GM12878 (cell line): ENCODE data around the gene SGK2. TPM values are rescaled to one million over a fixed set of nuclear protein-coding genes. Genes with fewer than 3 reads are reported as not detected.

Source experiments
- ATF2 ChIP-seq: IDR thresholded peaks from 2 replicates; pipeline ENCODE4 v1.6.1; 2012; ENCODE audit warnings: low read length, inconsistent platforms
- ATF7 ChIP-seq: fragments of 450-650 bp; IDR thresholded peaks from 2 replicates; pipeline ENCODE4 v1.6.1; 2016; ENCODE audit warnings: low read depth, mild to moderate bottlenecking
- CTCF ChIP-seq, 3 experiments: IDR thresholded peaks in 2 of 3; conservative IDR thresholded peaks in 1 of 3; 2 replicates each; pipeline ENCODE4 v1.5.1; 2011; ENCODE audit warnings: low read depth in 3 of 3, low read length in 3 of 3, mild to moderate bottlenecking in 3 of 3, control low read depth in 2 of 3, moderate library complexity in 2 of 3, inconsistent platforms in 1 of 3, mixed read lengths in 1 of 3; ENCODE audit not compliant: control insufficient read depth in 2 of 3, insufficient read depth in 1 of 3; ENCODE audit errors: extremely low read depth in 1 of 3
- CUX1 ChIP-seq: IDR thresholded peaks from 2 replicates; pipeline ENCODE4 v1.6.1; 2012; ENCODE audit warnings: improper control_type of control experiment, low read depth, low read length; ENCODE audit not compliant: insufficient replicate concordance
- EGR1 ChIP-seq, 2 experiments: IDR thresholded peaks; 1 replicate in 1 of 2; 2 replicates in 1 of 2; pipeline ENCODE4 v1.6.1; 2011 to 2012; ENCODE audit warnings: low read depth in 2 of 2, low read length in 2 of 2, borderline replicate concordance in 1 of 2, mild to moderate bottlenecking in 1 of 2, moderate library complexity in 1 of 2
- ETV6 ChIP-seq, 2 experiments: fragments of 450-650 bp in 1 of 2; IDR thresholded peaks in 1 of 2; conservative IDR thresholded peaks in 1 of 2; 2 replicates each; pipeline ENCODE4 v1.6.1; 2014; ENCODE audit warnings: antibody characterized with exemption in 1 of 2, borderline replicate concordance in 1 of 2, low read depth in 1 of 2, mild to moderate bottlenecking in 1 of 2, moderate library complexity in 1 of 2
- GATAD2B ChIP-seq: fragments of 450-650 bp; conservative IDR thresholded peaks from 2 replicates; pipeline ENCODE4 v1.6.1; 2017; ENCODE audit warnings: low read depth, mild to moderate bottlenecking, moderate library complexity
- LARP7 ChIP-seq: fragments of 450-650 bp; IDR thresholded peaks from 2 replicates; pipeline ENCODE4 v1.6.1; 2017; ENCODE audit warnings: mild to moderate bottlenecking
- MLLT1 ChIP-seq: fragments of 450-650 bp; IDR thresholded peaks from 2 replicates; pipeline ENCODE4 v1.6.1; 2016; ENCODE audit warnings: mild to moderate bottlenecking
- NRF1 ChIP-seq: conservative IDR thresholded peaks from 2 replicates; pipeline ENCODE4 v1.6.1; 2011; ENCODE audit warnings: mild to moderate bottlenecking, low read depth, low read length, improper control_type of control experiment
- RUNX3 ChIP-seq: IDR thresholded peaks from 2 replicates; pipeline ENCODE4 v1.6.1; 2012; ENCODE audit warnings: low read length, inconsistent platforms
- SMARCA5 ChIP-seq: fragments of 450-650 bp; IDR thresholded peaks from 2 replicates; pipeline ENCODE4 v1.6.1; 2017; ENCODE audit warnings: mild to moderate bottlenecking
- SMC3 ChIP-seq: IDR thresholded peaks from 2 replicates; pipeline ENCODE4 v1.6.1; 2011; ENCODE audit warnings: low read length, improper control_type of control experiment, borderline replicate concordance
- SP1 ChIP-seq: IDR thresholded peaks from one replicate; pipeline ENCODE4 v1.6.1; 2011; ENCODE audit warnings: low read depth, low read length
- TARDBP ChIP-seq: IDR thresholded peaks from 2 replicates; pipeline ENCODE4 v1.6.1; 2016; ENCODE audit warnings: borderline replicate concordance
- polyA plus RNA-seq, 11 experiments: library from polyadenylated mRNA; depleted of rRNA in 4 of 11; unstranded in 6 of 11; stranded (reverse) in 5 of 11; fragments of >200 nt; fragmentation: Nextera tagmentation in 4 of 11; fragmentation: Illumina TruSeq in 1 of 11; extraction: Ambion mirVana in 4 of 11; extraction: Trizol in 1 of 11; gene quantifications; 1 replicate in 1 of 11; 2 replicates in 10 of 11; pipeline versions ENCODE4 v1.2.1 to v1.2.3, GENCODE V29; 2011 to 2016; ENCODE audit warnings: inconsistent platforms in 2 of 11, missing spikeins in 2 of 11, low read depth in 1 of 11
- total RNA-seq, 4 experiments: library from RNA; depleted of rRNA in 3 of 4; stranded (reverse); fragments of >200 nt in 3 of 4; fragmentation: Illumina TruSeq in 1 of 4; extraction: Trizol in 1 of 4; gene quantifications; 2 replicates each; pipeline versions ENCODE4 v1.2.1 to v1.2.3, GENCODE V29; 2013 to 2021

SGK2 gene
- total and polyA plus RNA-seq, 10 of the 15 experiments (the other 5 are each of a cell fraction or from before 2014, with no cell fraction given) = 0.04 to 0.96 (median 0.22) TPM; not detected in 3

- TF ChIP-seq ATF2 (no peak), CTCF (IDR thresholded peaks at IDR 0.05 in 2 of 3, conservative IDR thresholded peaks at IDR 0.05 in 1 of 3; ENCODE audit: control insufficient read depth in 2 of 3, extremely low read depth in 1 of 3, insufficient read depth in 1 of 3, low read depth in 3 of 3, low read length in 3 of 3) (peak; percentile 27 to 46 (median 42); a peak in 4 of 6 replicates), ATF7 (peak; percentile 25; the same call in 1 of the 2 replicates), MLLT1 (0 out of 2 replicates have a peak, but pooled peaks have one; percentile 29), LARP7 (0 out of 2 replicates have a peak, but pooled peaks have one; percentile 43), GATAD2B (peak; percentile 33; the same call in 1 of the 2 replicates), EGR1 (IDR thresholded peaks at IDR 0.05; ENCODE audit: borderline replicate concordance in 1 of 2, low read depth in 2 of 2, low read length in 2 of 2) (peak in 1 of 2 experiments; percentile 45; a peak in 1 of 3 replicates), NRF1 (0 out of 2 replicates have a peak, but pooled peaks have one; percentile 13), SMC3 (peak; percentile 20; the same call in 1 of the 2 replicates), CUX1 (no peak), SP1 (peak; percentile 53), TARDBP (no peak), ETV6 (conservative IDR thresholded peaks at IDR 0.05 in 1 of 2, IDR thresholded peaks at IDR 0.05 in 1 of 2; ENCODE audit: borderline replicate concordance in 1 of 2, low read depth in 1 of 2) (no peak), RUNX3 (peak; percentile 67), SMARCA5 (peak; percentile 71)
These were observed 44.7 kb upstream of the SGK2 start (continued) for GRCh38 chr20:43513931-43514647.
